ENCODE results near the gene MLIP.
"Not testable (repeated sequence)": the region's sequence is repeated elsewhere in the genome, so short reads cannot be mapped to it uniquely, and the experiment has no call there.

The MLIP gene

DNA sequence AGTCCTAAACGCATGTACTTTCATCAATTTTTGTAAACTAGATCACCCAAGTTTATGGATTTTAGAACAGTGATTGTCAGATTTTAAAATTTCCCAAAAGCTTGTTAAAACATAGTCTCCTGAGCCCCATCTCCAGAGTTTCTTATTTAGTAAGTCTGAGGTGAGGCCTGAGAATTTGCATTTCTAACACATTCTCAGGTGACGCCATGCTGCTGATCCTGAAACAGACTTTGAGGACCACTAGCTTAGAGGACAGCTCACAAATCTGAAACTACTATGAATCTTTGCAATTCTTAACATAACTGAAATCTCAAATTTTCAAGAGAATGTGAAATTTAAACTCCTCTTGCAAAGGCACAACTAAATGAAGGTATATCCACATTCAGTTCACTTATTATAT, 37.8 kb upstream of the MLIP start:
- DNase-seq (ENCODE audit: low read depth), result no peak
- TF ChIP-seq, protein P1, sequence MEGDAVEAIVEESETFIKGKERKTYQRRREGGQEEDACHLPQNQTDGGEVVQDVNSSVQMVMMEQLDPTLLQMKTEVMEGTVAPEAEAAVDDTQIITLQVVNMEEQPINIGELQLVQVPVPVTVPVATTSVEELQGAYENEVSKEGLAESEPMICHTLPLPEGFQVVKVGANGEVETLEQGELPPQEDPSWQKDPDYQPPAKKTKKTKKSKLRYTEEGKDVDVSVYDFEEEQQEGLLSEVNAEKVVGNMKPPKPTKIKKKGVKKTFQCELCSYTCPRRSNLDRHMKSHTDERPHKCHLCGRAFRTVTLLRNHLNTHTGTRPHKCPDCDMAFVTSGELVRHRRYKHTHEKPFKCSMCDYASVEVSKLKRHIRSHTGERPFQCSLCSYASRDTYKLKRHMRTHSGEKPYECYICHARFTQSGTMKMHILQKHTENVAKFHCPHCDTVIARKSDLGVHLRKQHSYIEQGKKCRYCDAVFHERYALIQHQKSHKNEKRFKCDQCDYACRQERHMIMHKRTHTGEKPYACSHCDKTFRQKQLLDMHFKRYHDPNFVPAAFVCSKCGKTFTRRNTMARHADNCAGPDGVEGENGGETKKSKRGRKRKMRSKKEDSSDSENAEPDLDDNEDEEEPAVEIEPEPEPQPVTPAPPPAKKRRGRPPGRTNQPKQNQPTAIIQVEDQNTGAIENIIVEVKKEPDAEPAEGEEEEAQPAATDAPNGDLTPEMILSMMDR (IDR thresholded peaks at IDR 0.05; ENCODE audit: control insufficient read depth, extremely low read depth, insufficient read depth), result no peak
- H3K4me3 ChIP-seq (ENCODE audit: low read depth, low read length), result no peak overlapping the region

DNA sequence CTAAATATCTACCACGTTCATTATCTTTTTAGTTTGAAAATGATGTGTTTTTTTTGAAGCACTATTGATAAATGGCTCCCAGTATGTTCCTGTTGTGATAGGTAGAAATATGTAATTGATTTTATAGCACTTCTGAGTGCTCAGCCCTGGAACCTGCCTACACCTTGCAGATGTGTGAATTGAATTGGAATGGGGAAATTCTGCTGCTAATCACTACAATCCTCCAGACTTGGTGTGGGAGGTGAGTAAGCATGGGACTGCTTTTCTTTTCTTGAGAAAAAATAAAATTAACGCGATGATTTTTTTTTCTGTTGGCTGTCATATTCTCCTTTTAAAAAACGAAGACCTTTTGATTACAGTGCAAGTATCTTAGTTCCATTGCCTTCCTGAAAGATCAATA, 37.1 kb upstream of the MLIP start:
- H3K4me3 ChIP-seq (ENCODE audit: low read depth, low read length), result no peak overlapping the region
- no peak for DNase-seq (ENCODE audit: low read depth)
- TF ChIP-seq, protein P1 (IDR thresholded peaks at IDR 0.05; ENCODE audit: control insufficient read depth, extremely low read depth, insufficient read depth), result no peak

DNA sequence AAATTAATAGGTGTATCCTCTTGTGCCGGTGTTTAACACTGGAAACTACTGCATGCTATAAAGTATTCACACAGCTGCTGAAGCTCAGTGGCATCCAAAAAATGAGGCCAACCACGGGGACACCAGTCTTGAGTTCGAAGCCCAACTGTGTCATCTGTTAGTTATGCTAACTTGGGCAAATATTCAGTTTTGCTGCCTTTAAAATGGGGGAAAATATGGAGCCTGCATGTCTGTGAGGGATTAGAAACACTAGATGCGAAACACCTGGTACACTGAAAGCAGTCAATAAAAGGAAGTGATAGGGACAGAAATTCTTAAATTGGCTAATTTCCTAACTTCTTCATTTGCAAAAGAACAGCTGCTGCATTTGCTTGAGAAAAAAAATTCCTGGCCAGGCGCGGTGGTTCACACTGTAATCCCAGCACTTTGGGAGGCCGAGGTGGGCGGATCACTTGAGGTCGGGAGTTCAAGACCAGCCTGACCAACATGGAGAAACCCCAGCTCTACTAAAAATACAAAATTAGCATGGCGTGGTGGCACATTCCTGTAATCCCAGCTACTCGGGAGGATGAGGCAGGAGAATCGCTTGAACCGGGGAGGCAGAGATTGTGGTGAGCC, 36.6 kb upstream of the MLIP start:
- no peak for DNase-seq (ENCODE audit: low read depth)
- TF ChIP-seq, protein P1 (IDR thresholded peaks at IDR 0.05; ENCODE audit: control insufficient read depth, extremely low read depth, insufficient read depth), result no peak
- no peak overlapping the region for H3K4me3 ChIP-seq (ENCODE audit: low read depth, low read length)

DNA sequence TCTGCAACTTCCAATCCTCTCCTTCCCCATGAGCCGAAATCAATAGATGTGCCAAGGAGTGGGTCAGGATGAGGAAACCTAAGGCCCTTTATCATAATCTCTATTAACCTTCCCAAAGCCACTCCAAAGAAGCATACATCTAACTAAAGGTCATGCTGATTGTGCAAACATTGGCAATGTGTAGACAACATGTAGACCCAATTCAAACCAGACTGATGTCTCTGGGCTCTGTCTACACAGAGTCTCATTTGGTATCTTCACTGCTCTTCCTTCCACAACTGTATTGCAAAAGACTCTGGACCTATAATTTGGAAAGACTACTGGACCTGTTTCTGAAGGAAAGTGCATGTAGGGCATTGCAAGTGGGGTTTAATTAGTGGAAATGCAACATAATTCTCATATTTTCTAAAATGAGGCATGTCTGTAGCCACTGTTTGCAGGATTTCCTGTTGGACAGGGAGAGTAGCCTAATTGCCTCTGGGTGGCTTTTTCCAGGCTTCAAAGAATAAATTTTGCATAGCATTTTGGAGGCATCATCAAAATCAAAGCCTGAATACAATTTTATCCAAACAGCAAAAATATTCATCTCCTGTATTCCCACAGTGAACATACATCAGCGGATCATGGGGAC, 35.0 kb upstream of the MLIP start:
- no peak for DNase-seq (ENCODE audit: low read depth)
- TF ChIP-seq, protein P1 (IDR thresholded peaks at IDR 0.05; ENCODE audit: control insufficient read depth, extremely low read depth, insufficient read depth), result no peak
- no peak overlapping the region for H3K4me3 ChIP-seq (ENCODE audit: low read depth, low read length)

DNA sequence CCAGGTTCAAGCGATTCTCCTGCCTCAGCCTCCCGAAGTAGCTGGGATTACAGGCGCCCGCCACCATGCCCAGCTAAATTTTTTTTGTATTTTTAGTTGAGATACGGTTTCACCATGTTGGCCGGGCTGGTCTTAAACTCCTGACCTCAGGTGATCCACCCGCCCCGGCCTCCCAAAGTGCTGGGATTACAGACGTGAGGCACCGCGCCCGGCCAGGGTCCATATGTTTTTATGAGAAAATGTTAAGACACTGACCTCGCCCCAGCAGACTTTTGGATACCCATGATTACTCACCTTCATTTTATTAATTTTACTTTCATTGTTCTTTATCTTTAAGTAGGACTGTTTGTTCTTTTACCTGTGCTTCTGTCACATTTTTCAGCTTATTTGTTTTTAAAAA, 29.7 kb upstream of the MLIP start:
- H3K4me3 ChIP-seq (ENCODE audit: low read depth, low read length); DNase-seq (ENCODE audit: low read depth): not testable (repeated sequence)

DNA sequence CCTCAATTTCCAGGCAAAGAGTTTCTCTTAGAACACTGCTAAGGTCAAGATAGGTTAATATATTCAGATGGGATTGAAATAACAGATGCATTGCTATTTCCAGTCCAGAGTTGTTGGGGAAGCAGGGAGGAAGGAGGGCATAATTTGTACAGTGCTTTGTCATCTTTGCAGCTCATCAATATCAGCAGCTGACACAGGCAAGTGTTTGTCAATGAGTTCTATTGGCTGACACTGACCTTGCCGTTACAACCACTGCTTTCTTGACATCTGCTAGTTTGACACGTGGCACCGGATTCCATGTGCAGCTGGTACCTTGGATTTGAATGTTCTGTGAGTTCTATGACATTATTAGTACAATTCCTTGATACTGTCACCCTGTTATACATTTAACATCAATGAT, 28.0 kb upstream of the MLIP start:
- TF ChIP-seq, protein P1 (IDR thresholded peaks at IDR 0.05; ENCODE audit: control insufficient read depth, extremely low read depth, insufficient read depth), result no peak
- no peak for DNase-seq (ENCODE audit: low read depth)
- no peak overlapping the region for H3K4me3 ChIP-seq (ENCODE audit: low read depth, low read length)

DNA sequence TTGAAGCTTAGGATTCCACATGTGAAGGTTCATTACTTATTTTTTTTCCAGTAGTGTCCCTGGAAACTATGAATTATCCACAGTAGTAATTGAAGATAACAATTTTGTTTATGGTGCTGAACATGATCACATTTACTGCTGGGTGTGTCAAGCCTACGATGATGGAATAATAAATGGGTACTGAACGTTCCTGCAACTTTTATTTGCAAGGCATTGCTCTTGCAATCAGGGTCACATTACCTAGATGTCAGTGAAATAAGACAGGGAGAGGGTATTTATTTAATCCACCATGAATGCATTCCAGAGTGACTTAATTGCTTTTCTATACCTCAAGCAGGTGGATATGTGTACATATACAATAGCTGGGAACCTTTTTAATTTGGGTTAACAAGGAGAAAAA, 27.0 kb upstream of the MLIP start:
- H3K4me3 ChIP-seq (ENCODE audit: low read depth, low read length), result no peak overlapping the region
- no peak for DNase-seq (ENCODE audit: low read depth)
- TF ChIP-seq, protein P1 (IDR thresholded peaks at IDR 0.05; ENCODE audit: control insufficient read depth, extremely low read depth, insufficient read depth), result no peak

Measured in LNCaP clone FGC (cell line).